ENCODE measurements around the gene KRABD2.

Gene KRABD2

DNA sequence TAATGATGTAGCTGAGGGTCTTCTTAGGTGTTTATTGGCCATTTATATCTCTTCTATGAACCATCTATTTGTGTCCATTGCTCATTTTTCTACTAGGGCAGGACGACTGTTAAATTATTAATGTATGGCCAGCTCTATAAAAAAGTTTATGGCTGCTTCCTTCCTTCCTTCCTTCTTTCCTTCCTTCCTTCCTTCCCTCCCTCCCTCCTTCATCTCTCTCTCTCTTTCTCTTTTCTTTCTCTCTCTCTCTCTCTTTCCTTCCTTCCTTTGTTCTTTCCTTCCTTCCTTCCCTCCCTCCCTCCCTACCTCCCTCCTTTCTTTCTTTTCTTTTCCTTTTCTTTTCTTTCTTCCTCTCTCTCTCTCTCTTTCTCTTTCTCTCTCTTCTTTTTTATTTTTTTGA is 42.0 kb upstream of the KRABD2 start:
- intact Hi-C loops (cut with DNase I; ENCODE audit: low total_unique reads): loop anchor here (10.0 kb wide), 1 partner anchor 326 kb away; the partner anchor contains the start of gene CCDC42
- Histone ChIP-seq H3K4me1 (no peaks in the 10 kb centered on the region), H3K27me3 (no peaks in the 10 kb centered on the region), H3K36me3 (ENCODE audit: low read depth, missing control alignments) (no peaks in the 10 kb centered on the region), H3K27ac (no peak overlapping the region), H3K4me3 (no peak overlapping the region), H3K9me3 (no peaks in the 10 kb centered on the region)
- DNase-seq: no peak
- 88 to 90% methylated on average over 1 of the region's 1 CpG for WGBS, 2 donors
- TF ChIP-seq, protein P1, sequence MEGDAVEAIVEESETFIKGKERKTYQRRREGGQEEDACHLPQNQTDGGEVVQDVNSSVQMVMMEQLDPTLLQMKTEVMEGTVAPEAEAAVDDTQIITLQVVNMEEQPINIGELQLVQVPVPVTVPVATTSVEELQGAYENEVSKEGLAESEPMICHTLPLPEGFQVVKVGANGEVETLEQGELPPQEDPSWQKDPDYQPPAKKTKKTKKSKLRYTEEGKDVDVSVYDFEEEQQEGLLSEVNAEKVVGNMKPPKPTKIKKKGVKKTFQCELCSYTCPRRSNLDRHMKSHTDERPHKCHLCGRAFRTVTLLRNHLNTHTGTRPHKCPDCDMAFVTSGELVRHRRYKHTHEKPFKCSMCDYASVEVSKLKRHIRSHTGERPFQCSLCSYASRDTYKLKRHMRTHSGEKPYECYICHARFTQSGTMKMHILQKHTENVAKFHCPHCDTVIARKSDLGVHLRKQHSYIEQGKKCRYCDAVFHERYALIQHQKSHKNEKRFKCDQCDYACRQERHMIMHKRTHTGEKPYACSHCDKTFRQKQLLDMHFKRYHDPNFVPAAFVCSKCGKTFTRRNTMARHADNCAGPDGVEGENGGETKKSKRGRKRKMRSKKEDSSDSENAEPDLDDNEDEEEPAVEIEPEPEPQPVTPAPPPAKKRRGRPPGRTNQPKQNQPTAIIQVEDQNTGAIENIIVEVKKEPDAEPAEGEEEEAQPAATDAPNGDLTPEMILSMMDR (IDR thresholded peaks at IDR 0.05): no peak
- TF ChIP-seq POLR2A (IDR thresholded peaks at IDR 0.05): no peak

DNA sequence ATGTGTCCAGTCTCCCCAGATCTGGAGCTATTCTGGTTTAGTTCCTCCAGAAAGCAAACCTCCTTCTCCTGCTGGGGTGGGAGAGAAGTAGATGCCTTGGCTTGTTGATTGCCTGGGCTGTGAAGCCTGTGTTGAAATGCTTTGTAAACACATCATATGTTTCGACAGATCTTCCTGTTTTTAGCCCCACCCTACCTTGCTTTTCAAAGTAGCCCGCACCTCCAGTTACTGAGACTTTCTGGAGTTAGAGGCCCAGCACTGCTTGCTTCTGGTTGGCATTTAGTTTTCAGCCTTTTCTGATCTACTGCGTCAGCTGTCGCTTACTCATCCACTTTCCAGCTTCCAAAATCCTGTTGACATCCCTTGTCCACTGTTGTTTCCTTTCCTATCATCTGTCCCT is 41.3 kb upstream of the KRABD2 start:
- Histone ChIP-seq H3K27me3 (no peaks in the 10 kb centered on the region), H3K9me3 (no peaks in the 10 kb centered on the region), H3K4me1 (no peaks in the 10 kb centered on the region), H3K36me3 (ENCODE audit: low read depth, missing control alignments) (no peaks in the 10 kb centered on the region), H3K27ac (no peak overlapping the region), H3K4me3 (no peak overlapping the region)
- TF ChIP-seq POLR2A (IDR thresholded peaks at IDR 0.05): no peak
- TF ChIP-seq, protein P1 (IDR thresholded peaks at IDR 0.05): no peak
- DNase-seq: no peak
- intact Hi-C loops (cut with DNase I; ENCODE audit: low total_unique reads): loop anchor here (10.0 kb wide), 1 partner anchor 327 kb away; the partner anchor contains the start of gene CCDC42
- 90 to 92% methylated on average over 4 of the region's 4 CpGs for WGBS, 2 donors

DNA sequence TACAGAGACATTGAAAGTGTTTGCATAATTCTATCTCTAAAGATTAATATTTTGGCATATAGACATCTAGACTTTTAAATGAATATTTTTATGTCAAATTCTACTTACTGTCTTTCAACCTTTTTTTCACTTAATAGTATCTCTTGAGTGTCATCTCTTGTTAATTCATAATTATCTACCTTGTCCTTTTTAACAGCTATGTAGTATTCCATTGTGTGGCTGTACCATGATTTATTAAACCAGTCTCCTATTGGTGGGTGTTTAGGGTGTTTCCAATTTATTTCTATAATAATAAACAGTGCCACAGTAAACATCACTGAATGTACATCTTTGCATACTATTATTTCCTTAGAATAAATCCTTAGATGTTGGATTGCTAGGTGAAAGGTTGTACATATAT is 37.4 kb upstream of the KRABD2 start:
- no peak for DNase-seq
- Histone ChIP-seq H3K27ac (no peak overlapping the region), H3K9me3 (no peaks in the 10 kb centered on the region), H3K4me1 (no peaks in the 10 kb centered on the region), H3K4me3 (no peak overlapping the region), H3K36me3 (ENCODE audit: low read depth, missing control alignments) (no peaks in the 10 kb centered on the region), H3K27me3 (no peaks in the 10 kb centered on the region)
- intact Hi-C loops (cut with DNase I; ENCODE audit: low total_unique reads): loop anchor here (10.0 kb wide), 1 partner anchor 331 kb away; the partner anchor contains the start of gene CCDC42
- TF ChIP-seq POLR2A (IDR thresholded peaks at IDR 0.05): no peak
- TF ChIP-seq, protein P1 (IDR thresholded peaks at IDR 0.05): no peak

DNA sequence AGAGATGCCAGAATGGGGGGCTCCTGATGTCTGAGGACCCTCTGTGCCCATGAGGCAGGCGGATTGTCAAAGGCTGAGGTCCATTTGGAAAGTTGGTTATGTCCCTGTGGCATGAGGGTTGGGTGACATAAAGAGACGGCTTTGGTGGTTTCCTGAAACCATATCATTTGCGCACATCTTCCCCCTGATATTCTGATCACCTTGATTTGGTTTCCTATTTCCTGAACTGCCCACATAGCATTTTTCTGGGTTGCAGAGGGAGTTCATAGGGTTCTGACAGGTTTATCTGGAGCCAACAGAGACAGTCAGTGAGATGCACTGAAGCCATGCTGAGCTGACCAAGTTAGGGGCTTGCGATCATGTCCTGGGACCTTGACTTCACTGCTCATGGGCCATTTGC is 36.8 kb upstream of the KRABD2 start:
- Histone ChIP-seq H3K4me1 (no peaks in the 10 kb centered on the region), H3K27ac (no peak overlapping the region), H3K4me3 (no peak overlapping the region), H3K27me3 (no peaks in the 10 kb centered on the region), H3K36me3 (ENCODE audit: low read depth, missing control alignments) (no peaks in the 10 kb centered on the region), H3K9me3 (no peaks in the 10 kb centered on the region)
- intact Hi-C loops (cut with DNase I; ENCODE audit: low total_unique reads): loop anchor here (10.0 kb wide), 1 partner anchor 331 kb away; the partner anchor contains the start of gene CCDC42
- no peak for DNase-seq
- TF ChIP-seq POLR2A (IDR thresholded peaks at IDR 0.05): no peak
- TF ChIP-seq, protein P1 (IDR thresholded peaks at IDR 0.05): no peak
- WGBS, 2 donors: 75 to 94% methylated on average over 3 to 4 of the region's 4 CpGs

DNA sequence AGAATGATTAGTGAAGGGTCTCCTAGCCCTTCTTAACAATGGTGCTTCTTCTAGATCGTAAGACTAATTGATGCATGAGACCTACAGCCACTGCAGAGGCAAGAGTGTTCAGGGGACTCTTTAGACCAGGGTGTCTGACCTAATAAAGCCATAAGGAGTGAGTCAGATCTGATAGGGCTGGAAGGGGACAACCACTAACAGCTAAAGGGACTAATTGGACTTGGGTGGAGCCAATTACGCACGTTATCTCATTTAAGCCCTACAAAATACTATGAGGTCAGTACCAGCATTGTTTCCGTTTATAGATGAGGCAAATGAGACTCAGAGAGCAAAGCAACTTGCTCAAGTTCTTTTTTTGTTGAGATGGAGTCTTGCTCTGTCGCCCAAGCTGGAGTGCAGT is 35.6 kb upstream of the KRABD2 start:
- intact Hi-C loops (cut with DNase I; ENCODE audit: low total_unique reads): loop anchor here (10.0 kb wide), 1 partner anchor 333 kb away; the partner anchor contains the start of gene CCDC42
- no peaks in the 10 kb centered on the region for H3K36me3 ChIP-seq (ENCODE audit: low read depth, missing control alignments)
- no peak for DNase-seq
- TF ChIP-seq, protein P1 (IDR thresholded peaks at IDR 0.05): no peak
- no peak for TF ChIP-seq POLR2A (IDR thresholded peaks at IDR 0.05)
- no peak overlapping the region for H3K27ac ChIP-seq
- H3K4me1 ChIP-seq: no peaks in the 10 kb centered on the region
- no peaks in the 10 kb centered on the region for H3K27me3 ChIP-seq
- 76 to 79% methylated on average over 5 of the region's 5 CpGs for WGBS, 2 donors
- H3K4me3 ChIP-seq: no peak overlapping the region
- no peaks in the 10 kb centered on the region for H3K9me3 ChIP-seq
